GM18507 (cell line): ENCODE data around the gene KCNQ5.
"Not testable (repeated sequence)": the region's sequence is repeated elsewhere in the genome, so short reads cannot be mapped to it uniquely, and the experiment has no call there.

Experiments
- DNase-seq: peaks from one replicate; pipeline ENCODE4 v3.0.0; 2011; ENCODE audit warnings: low read depth; ENCODE audit not compliant: insufficient read length; ENCODE audit errors: extremely low spot score
- FAIRE-seq: peaks from 2 replicates; lab custom pipeline; 2011; peaks lifted over from hg19 to GRCh38; lab: Jason Lieb, UNC

Gene KCNQ5

DNA sequence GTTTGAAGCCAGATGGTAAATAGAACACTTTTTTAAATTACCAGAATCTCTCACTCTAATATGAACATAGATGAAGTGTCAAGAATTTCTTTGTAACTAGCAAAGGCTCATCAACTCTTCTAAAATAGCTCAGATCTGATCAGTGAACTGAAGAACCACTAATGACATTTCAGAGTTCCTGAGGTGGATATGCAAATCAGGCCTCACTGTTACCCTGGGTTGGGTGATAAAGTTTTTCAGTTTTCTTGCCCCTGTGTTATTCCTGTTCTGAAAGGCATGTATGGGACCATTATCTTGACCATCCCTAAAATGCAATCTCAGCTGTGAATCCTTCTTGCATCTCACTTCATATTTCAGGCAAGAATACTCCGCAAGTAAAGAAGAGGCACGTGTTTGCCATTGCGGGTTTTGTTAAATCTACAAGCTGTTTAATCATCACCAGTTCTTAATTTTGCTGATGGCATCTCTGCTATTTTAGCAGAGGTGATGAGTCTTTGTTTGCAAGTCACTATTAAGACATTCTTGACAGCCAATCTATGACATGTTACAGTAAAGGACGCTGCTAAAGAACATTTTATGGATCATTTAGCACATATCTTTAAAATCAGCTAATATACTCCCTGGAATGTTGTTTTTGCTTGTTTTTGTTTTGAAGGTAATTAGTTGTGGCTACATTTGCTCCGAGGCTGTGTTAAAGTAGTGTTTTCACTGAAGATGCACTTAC is 555.5 kb downstream of the KCNQ5 start:
- FAIRE-seq (peak; percentile 90), DNase-seq (no peak)

DNA sequence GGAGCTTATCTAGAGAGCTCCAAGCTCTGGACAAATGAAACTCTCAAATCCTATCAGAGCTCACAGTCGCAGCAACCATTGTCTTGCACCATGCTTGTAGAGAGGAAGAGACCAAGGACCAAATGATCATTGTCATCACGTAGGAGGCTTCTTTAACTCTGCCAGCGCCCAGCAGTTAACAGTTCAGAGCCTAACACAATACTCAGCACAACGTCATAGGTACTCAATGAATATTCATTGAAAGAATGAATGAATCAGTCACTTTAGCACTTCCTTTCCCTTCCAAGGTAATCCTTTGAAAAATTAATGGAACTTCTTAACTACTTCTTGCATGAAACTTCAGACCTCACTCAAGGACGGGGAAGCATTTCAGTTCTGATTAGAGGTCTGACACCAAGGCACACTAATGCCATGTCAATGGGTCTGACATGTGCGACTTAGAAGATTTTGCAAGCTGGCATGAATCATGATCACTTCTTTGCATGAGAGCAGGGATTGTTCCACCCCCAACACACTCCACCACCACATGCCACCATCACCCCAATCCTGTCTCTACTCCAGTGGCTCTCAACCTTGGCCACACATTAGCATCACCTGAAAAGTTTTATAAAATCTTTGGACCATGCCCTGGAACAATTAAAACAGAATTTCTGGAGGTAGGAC is 558.3 kb downstream of the KCNQ5 start:
- FAIRE-seq (no peak), DNase-seq (no peak)

GRCh38 chr6:73180763-73181619 is 559.1 kb downstream of the KCNQ5 start:
- peak; percentile 38 for DNase-seq
- peak; percentile 92 for FAIRE-seq

DNA sequence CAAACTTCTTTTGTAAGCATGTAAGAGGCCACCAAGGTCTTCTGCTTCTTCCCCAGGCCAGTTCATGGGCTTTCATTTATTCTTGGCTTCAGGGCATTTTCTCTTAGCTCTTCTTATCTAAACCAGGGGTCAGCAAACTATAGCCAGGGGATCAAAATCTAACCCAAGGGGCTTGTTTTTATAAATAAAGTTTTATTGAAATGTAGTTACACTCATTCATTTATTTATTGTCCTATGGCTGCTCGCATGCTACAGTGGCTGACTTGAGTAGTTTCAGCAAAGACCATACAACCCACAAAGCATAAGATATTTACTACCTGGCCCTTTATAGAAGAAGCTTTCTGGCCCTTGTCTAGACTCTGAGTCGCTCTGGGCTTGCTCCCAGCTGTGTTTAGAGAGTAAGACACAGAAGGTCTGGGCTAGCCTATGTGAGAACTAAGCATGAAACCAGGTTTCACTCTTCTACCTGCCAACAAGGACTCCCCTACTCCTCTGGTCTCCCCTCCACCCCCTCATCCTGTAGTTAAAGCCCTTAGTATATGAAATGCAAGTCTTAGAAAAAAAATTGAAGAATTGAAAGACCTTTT is 560.2 kb downstream of the KCNQ5 start:
- FAIRE-seq (no peak), DNase-seq (no peak)

- not testable (repeated sequence) for DNase-seq, FAIRE-seq
These were observed 571.4 kb downstream of the KCNQ5 start for GRCh38 chr6:73193302-73193701.

GRCh38 chr6:73194744-73195143 is 572.9 kb downstream of the KCNQ5 start:
- FAIRE-seq (no peak), DNase-seq (no peak)

GRCh38 chr6:73200247-73200646 is 578.4 kb downstream of the KCNQ5 start:
- FAIRE-seq (no peak), DNase-seq (no peak)

DNA sequence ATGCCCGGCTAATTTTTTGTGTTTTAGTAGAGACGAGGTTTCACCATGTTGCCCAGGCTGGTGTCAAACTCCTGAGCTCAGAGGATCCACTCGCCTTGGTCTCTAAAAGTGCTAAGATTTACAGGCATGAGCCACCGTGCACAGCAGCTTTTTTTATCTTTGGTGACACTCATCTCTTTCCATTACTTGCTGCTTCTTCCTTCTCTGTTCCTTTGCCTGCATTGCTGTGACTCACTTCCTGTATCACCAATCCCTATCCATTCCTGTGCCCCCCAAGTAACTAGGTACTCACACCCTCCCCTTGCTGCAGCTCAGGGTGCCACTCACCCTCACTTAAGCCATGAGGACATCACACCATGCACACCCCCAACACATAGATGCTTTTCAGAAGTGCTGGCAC is 578.9 kb downstream of the KCNQ5 start:
- no peak for DNase-seq
- no peak for FAIRE-seq

DNA sequence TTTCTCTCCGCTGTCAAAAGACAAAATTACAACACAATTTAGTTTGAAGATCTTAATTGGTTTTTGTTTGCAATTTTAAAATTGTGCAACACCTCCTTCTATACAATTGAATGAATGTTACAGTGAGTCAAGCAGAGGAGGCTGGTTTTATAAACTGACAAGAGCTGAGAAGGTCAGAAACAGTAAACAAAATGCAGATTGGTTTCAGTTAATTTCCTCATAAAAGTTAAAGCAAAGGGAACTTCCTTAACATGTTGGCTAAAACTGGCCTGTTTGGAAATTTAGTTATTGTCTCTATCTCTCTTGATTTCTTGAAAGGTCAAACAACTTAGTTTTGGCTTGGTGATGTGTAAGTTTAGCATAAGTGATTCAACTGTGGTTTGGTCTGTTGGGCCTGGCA is 581.2 kb downstream of the KCNQ5 start:
- no peak for FAIRE-seq
- no peak for DNase-seq

DNA sequence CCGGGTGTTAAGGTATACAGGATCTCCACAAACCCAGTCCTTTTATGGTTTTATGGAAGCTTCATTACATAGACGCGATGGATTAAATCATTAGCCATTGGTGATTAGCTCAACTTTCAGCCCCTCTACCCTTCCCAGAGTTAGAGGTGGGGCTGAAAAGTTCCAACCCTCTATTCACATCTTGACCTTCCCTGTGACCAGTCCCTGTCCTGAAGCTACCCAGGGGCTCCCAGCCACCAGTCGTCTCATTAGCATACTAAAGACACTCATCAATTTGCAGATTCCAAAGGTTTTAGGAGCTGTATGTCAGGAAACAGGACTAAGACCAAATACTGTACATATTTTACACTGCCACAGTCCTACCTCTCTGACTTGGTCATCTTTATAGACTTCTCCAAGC is 582.4 kb downstream of the KCNQ5 start:
- DNase-seq = no peak
- no peak for FAIRE-seq

DNA sequence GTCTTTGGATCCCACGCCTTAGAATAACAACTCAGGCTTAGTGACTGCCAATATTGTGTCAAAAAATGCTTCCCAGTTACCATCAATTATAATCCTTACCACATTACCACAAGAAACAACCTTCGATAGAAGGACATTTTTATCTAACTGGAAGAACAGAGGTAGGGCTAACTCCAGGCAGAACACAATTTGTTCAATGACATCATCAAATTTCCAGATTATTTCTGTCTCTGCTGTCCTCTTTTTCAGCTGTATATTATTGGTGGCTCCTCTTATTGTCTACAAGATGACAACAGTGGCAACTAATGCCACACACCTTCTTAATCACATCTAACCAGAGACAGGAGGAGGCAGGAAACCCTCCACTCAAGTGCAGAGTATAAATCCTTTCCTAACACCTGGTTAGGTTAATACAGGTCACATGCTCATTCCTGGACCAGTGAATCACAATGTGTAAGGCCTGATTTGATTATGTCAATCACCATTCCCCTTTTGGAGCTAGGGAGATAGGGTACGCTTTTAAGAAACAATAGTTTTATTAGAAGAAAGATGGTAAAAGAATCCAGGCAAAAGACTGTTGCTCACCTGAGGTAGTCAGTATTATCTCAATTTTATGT is 585.5 kb downstream of the KCNQ5 start:
- FAIRE-seq (no peak), DNase-seq (no peak)

GRCh38 chr6:73209117-73209516 is 587.3 kb downstream of the KCNQ5 start:
- FAIRE-seq = no peak
- no peak for DNase-seq

- no peak for FAIRE-seq
These were observed 595.0 kb downstream of the KCNQ5 start for GRCh38 chr6:73216859-73217258.

DNA sequence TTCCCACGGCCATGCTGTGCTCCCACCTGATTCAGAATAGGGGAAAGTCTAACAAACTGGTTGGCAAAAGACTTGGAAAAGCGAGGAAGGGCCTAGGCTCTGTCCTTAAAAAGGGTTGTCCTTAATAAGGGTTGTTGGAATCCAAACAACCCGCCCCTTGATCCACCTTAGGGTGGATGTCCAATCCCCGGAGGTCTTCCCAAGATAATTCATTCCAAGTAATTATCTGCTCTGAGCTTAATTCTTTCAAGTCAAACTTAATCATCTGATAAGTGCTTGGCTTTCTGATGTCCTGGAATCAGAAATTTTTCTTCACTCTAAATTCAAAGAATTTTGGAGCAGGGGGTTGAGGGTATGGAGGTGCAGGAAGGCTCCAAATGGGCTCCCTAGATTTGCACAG is 603.5 kb downstream of the KCNQ5 start, which contains the start of gene KHDC1L:
KHDC1L (minus strand) TSS at position 101 of the 400 bp plus-strand sequence; CDS start at position 13, 88 bp downstream.
- FAIRE-seq (no peak), DNase-seq (no peak)

More at GRCh38 chr6:73216859-73217258, 595.0 kb downstream of the KCNQ5 start:
- DNase-seq = no peak

GRCh38 chr6:73227606-73228255 is 605.9 kb downstream of the KCNQ5 start:
- FAIRE-seq (no peak), DNase-seq (no peak)

- no peak for DNase-seq
These were observed 610.1 kb downstream of the KCNQ5 start for GRCh38 chr6:73231986-73232391.

DNA sequence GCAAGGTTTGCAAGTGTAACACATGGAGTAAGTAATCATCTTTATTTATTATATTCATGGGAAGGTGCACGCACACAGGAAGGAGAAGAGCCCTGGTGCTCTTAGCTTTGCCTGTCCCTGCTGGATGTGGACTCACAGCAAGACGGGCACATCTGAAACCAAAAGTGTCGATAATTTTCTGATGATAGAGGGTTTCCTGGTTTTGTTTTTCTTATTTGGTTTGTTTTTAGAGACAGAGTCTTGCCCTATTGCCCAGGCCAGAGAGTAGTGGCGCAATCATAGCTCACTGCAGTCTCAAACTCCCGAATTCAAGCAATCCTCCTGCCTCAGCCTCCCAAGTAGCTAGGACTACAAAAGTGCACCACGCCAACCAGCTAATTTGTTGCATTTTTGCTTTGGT is 611.2 kb downstream of the KCNQ5 start:
- no peak for DNase-seq
- no peak for FAIRE-seq

More at GRCh38 chr6:73231986-73232391, 610.1 kb downstream of the KCNQ5 start:
- FAIRE-seq = peak; percentile 69

DNA sequence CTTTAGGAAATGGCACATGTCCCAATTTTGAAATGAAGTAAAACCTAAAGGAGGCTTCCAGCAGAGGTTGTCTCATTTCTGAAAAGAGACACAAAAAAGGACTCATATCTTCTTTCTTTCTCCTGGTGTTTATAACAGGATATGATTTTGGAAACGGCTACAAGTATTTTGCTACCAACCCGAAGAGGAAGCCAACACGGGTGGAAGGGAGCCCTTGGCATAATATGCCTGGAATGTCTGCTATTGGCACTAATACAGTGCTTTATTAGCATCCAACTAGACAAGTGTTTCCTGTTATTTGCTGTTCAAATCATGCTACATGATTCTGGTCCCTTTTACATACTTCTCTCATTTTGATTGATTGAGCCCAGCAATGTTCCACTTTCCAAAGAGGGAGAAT is 612.1 kb downstream of the KCNQ5 start:
- FAIRE-seq, DNase-seq: not testable (repeated sequence)

DNA sequence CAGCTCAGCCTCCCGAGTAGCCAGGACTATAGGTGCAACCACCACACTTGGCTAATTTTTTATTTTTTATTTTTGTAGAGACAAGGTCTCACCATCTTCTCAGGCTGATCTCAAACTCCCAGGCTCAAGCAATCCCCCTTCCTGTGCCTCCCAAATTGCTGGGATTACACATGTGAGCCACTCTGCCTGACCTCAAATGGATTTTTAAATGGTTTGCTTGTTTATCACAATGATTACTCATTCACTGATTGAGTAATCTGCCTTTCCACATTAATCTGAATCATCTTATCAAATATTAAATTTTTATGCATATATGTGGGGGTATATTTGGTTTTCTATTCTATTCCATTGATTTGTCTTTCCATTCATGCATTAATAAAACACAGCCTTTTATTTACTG is 612.9 kb downstream of the KCNQ5 start:
- FAIRE-seq (no peak), DNase-seq (no peak)
